SU-DHL-6 (cell line): ENCODE results near the gene CTNNA2.

ENCODE experiments used
- CTCF ChIP-seq: fragments of 200-600 bp; sonication (generic); IDR thresholded peaks from one replicate; pipeline ENCODE4 v1.5.1; 2017; ENCODE audit warnings: antibody characterized with exemption, mild to moderate bottlenecking, low read length, moderate library complexity; ENCODE audit not compliant: insufficient read depth, poor library complexity, severe bottlenecking
- EZH2phosphoT487 ChIP-seq: fragments of 200-600 bp; sonication (generic), shearing (Covaris generic); conservative IDR thresholded peaks from 2 replicates; pipeline ENCODE4 v1.6.1; 2018; ENCODE audit warnings: mild to moderate bottlenecking, antibody characterized with exemption, low read length, moderate library complexity, mixed read lengths

DNA sequence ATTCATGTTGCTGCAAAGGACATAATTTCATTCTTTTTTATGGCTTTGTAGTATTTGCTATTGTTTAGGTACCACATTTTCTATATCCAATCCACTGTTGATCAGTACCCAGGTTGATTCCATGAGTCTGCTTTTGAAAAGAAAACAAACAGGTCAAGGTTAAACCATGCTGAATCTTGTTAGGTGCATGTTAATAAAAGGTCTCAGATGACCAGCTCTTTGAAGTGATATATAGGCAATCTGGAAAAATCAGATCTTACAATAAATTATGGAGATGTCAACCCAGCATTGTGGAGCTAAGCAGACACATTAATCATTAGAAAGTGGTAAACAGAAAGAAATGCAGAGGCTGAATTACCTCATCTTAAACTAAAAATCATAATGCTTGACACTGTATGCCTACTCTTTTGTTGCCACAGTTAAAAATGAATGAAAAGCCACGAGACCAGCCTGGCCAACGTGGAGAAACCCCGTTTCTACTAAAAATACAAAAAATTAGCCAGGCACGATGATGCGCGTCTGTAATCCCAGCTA lies 246.0 kb downstream of the CTNNA2 start:
- TF ChIP-seq CTCF = no peak
- no peak for TF ChIP-seq EZH2phosphoT487
